Heart left ventricle (tissue), 13 donors: ENCODE data around the gene ATF6B.

Experiments
- POLR2A ChIP-seq, 2 donors: fragments of 450-650 bp; IDR thresholded peaks; one replicate each; pipeline ENCODE4 v1.6.1; 2017; ENCODE audit warnings: antibody characterized with exemption in 2 of 2, mild to moderate bottlenecking in 2 of 2, moderate library complexity in 2 of 2
- TF ChIP-seq, protein P1 (sequence below), 12 donors: fragments of 200-600 bp; sonication (generic) in 4 of 12; IDR thresholded peaks; one replicate each; pipeline versions ENCODE4 v1.5.0 to v1.8.0; 2018 to 2022; ENCODE audit warnings: antibody characterized with exemption in 12 of 12, mild to moderate bottlenecking in 5 of 12
- donor health status: ischemic (EF 13 %, LVEDD 7.1; RV severe dilation, severe dysfunction).
- donor health status: DM: no; HTN: yes; CAD: no.
- donor health status: DM: no; HTN: no; CAD: no.
- donor health status: ischemic (EF 25% LVEDD 6.9; RV normal size, moderate dysfunction).
- donor health status: ischemic (EF 25% LVEDD 5.7; RV mildly dilated, moderate dysfunction).
- donor health status: ischemic (EF 35%, LVEDD 5.7; RV mildly dilated, moderate dysfunction).
- donor health status: nonischemic (EF 11% LVEDD 7.7; RV severe dilation, severe dysfunction).
- donor health status: DM: yes; HTN: yes; CAD: no.
- donor health status: PGD.
- donor health status: ischemic (EF 29% LVEDD 5.4; RV normal size, mild dysfunction).
- donor health status: nonischemic (EF 23%, LVEDD 6.1; RV moderate dilation, normal function).

DNA sequence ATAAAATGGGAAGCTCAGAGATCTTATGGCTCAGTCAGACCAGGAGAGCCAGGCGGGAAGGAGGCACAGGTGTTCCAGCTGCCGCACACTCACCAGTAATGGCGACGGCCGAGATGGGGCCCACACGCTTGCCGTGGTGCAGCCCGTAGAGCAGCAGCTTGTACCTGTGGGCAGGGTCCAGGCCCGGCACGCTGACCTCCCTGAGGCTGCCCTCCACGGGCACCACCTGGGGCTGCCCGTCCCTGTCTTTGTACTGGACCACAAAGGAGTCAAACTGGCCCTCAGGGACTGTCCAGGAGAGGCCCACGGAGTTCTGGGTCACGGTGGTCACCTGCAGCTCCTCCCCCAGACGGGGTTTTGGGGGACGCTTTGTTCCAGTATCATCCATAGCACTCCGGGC is 58.6 kb downstream of the ATF6B start:
- TF ChIP-seq, protein P1, sequence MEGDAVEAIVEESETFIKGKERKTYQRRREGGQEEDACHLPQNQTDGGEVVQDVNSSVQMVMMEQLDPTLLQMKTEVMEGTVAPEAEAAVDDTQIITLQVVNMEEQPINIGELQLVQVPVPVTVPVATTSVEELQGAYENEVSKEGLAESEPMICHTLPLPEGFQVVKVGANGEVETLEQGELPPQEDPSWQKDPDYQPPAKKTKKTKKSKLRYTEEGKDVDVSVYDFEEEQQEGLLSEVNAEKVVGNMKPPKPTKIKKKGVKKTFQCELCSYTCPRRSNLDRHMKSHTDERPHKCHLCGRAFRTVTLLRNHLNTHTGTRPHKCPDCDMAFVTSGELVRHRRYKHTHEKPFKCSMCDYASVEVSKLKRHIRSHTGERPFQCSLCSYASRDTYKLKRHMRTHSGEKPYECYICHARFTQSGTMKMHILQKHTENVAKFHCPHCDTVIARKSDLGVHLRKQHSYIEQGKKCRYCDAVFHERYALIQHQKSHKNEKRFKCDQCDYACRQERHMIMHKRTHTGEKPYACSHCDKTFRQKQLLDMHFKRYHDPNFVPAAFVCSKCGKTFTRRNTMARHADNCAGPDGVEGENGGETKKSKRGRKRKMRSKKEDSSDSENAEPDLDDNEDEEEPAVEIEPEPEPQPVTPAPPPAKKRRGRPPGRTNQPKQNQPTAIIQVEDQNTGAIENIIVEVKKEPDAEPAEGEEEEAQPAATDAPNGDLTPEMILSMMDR (IDR thresholded peaks at IDR 0.05): no peak
- TF ChIP-seq POLR2A (IDR thresholded peaks at IDR 0.05): no peak
